Activated B cell treated with CpG ODN at 0.5 μM for 24 hours (primary cell): ENCODE data around the gene TPTE2. TPM values are rescaled to one million over a fixed set of nuclear protein-coding genes. Genes with fewer than 3 reads are reported as not detected.
"Not testable (repeated sequence)": the region's sequence is repeated elsewhere in the genome, so short reads cannot be mapped to it uniquely, and the experiment has no call there.

Source experiments
- ATAC-seq: fragments of 200-7000 bp; cut with Tn5 transposase; one replicate; pipeline ENCODE4 v1.10.0; 2021; ENCODE audit warnings: low read depth, mild to moderate bottlenecking, moderate library complexity
- CTCF ChIA-PET: fragments of 350-600 bp; sonication (Branson Sonifier 250); formaldehyde crosslinking; loops from one replicate; lab custom pipeline; 2021; ENCODE audit warnings: antibody characterized with exemption; lab: Charles Lee
- POLR2A ChIA-PET: fragments of 350-600 bp; sonication (Branson Sonifier 250); formaldehyde crosslinking; loops from one replicate; lab custom pipeline; 2021; ENCODE audit warnings: antibody characterized with exemption; lab: Charles Lee
- DNase-seq: peaks from one replicate; pipeline ENCODE4 v3.0.0; 2022
- H3K27ac Mint-ChIP-seq: one replicate; pipeline ENCODE4 v1.8.0; 2020; ENCODE audit warnings: mixed read lengths
- H3K27me3 Mint-ChIP-seq: one replicate; pipeline ENCODE4 v1.8.0; 2021; ENCODE audit warnings: mixed read lengths
- H3K36me3 Mint-ChIP-seq: one replicate; pipeline ENCODE4 v1.8.0; 2021; ENCODE audit warnings: low read depth, mixed read lengths
- H3K4me1 Mint-ChIP-seq: one replicate; pipeline ENCODE4 v1.8.0; 2021; ENCODE audit warnings: mixed read lengths
- H3K4me3 Mint-ChIP-seq: one replicate; pipeline ENCODE4 v1.8.0; 2020; ENCODE audit warnings: mild to moderate bottlenecking, mixed read lengths
- H3K9me3 Mint-ChIP-seq: one replicate; pipeline ENCODE4 v1.8.0; 2020; ENCODE audit warnings: mixed read lengths
- intact Hi-C: fragments of 100-400 bp; cut with micrococcal nuclease; formaldehyde crosslinking; loops from one replicate; pipeline ENCODE4 v1.15.1; 2024
- total RNA-seq: library from RNA; stranded (reverse); gene quantifications from 2 replicates; pipeline ENCODE4 v1.2.3, GENCODE V29; 2022
- TF ChIP-seq, protein P1 (sequence below): fragments of 200-600 bp; IDR thresholded peaks from one replicate; pipeline ENCODE4 v1.8.0; 2022; ENCODE audit warnings: antibody characterized with exemption, mild to moderate bottlenecking

Gene TPTE2
- total RNA-seq, 1 donor from 2014 or later, result not detected

DNA sequence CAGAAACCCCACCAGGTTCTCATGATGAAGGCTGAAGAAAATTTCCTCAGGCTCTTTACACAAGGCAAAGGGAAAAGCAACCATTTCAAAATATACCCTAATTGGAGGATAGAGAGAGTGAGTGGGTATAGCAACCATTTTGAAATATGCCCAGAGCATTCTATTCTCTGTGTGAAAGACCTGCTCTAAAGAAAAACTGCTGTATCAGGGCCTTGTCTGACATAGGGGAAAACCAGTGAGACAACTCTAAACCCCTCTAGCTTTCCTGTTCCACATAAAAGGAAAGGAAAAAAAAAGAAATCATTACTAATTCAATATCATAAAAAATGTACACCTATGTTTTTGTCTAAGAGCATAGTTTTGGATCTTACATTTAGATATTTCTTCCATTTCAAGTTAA lies 42.3 kb downstream of the TPTE2 start:
- Mint-ChIP-seq H3K36me3 (no peaks in the 10 kb centered on the region), H3K27me3 (no peaks in the 10 kb centered on the region), H3K4me1 (no peaks in the 10 kb centered on the region)

DNA sequence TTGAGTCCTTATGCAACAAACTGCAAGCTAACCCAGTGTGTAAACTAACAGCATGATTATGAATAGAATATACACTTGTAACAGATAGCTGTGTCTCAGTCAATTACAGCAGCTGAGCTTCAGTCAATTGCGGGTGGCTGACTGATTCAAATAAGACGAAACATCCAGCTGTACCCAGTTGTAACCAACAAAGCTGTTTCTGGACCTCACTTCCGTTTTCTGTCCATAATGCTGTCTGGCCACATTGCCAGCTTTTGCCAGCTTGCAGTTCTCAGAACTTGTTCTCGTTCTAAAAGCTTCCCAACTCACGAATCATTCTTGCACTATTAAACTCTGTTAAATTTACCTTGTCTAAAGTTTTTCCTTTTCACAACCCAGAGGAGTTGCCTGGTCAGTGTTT lies 53.7 kb downstream of the TPTE2 start:
- POLR2A ChIA-PET, H3K27me3 Mint-ChIP-seq, H3K4me1 Mint-ChIP-seq, ATAC-seq, DNase-seq, H3K27ac Mint-ChIP-seq, H3K9me3 Mint-ChIP-seq, H3K36me3 Mint-ChIP-seq, intact Hi-C loops, CTCF ChIA-PET, H3K4me3 Mint-ChIP-seq: not testable (repeated sequence)

More for the DNA sequence above, 42.3 kb downstream of the TPTE2 start:
- CTCF ChIA-PET, result no interaction called here
- no peak for ATAC-seq
- TF ChIP-seq, protein P1, sequence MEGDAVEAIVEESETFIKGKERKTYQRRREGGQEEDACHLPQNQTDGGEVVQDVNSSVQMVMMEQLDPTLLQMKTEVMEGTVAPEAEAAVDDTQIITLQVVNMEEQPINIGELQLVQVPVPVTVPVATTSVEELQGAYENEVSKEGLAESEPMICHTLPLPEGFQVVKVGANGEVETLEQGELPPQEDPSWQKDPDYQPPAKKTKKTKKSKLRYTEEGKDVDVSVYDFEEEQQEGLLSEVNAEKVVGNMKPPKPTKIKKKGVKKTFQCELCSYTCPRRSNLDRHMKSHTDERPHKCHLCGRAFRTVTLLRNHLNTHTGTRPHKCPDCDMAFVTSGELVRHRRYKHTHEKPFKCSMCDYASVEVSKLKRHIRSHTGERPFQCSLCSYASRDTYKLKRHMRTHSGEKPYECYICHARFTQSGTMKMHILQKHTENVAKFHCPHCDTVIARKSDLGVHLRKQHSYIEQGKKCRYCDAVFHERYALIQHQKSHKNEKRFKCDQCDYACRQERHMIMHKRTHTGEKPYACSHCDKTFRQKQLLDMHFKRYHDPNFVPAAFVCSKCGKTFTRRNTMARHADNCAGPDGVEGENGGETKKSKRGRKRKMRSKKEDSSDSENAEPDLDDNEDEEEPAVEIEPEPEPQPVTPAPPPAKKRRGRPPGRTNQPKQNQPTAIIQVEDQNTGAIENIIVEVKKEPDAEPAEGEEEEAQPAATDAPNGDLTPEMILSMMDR, result no peak
- DNase-seq, result no peak
- POLR2A ChIA-PET, result no interaction called here
- Mint-ChIP-seq H3K9me3 (no peaks in the 10 kb centered on the region), H3K4me3 (no peak overlapping the region), H3K27ac (no peak overlapping the region)
- intact Hi-C loops, result no loop called here

DNA sequence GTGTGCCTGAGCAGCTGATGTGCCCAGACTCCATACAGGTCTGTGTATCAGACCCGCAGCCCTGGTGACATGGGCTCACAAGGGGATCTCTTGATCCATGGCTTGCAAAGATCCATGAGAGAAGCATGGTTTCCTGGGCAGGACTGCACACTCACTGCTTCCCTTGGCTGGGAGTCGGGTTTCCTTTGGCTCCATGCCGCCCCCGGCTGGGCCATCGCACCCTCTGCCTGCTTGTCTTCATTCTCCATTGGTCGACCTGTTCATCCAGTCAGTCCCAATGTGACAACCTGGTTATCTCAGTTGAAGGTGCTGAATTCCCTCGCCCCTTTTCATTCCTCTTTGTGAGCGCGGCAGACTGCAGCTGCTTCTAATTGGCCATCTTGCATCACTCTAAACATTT lies 101.2 kb downstream of the TPTE2 start:
- H3K9me3 Mint-ChIP-seq, result peaks cover 19% of the 10 kb centered on the region
- CTCF ChIA-PET, H3K36me3 Mint-ChIP-seq, H3K27ac Mint-ChIP-seq, H3K4me3 Mint-ChIP-seq, ATAC-seq, H3K4me1 Mint-ChIP-seq, intact Hi-C loops, H3K27me3 Mint-ChIP-seq, POLR2A ChIA-PET, DNase-seq: not testable (repeated sequence)

DNA sequence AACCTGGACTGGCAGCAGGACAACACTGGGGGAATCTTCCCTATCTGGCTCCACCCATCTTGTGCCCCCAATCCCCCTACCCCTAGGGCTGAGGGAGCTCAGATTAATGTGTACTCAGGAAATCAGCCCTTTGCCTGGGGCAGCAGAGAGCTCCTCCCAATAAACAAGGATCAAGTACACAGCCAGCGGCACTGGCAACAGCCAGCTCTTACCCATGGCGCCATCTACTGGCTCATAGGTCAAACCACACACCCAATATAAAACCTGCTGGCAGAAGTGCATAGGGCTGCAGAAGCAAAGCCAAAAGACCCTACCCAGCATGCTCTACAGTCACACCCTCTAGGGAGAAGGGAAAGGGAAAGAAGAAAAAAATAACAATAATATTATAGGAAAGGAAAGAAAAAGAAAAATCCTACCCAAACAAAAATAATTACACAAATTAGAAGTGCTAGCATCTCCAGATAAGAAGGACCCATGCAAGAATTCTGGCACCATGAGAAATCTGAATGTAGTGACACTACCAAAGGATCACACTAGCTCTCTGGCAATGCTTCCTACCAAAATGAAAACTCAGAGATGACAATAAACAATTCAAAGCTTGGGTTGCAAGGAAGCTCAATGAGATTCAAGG lies 122.2 kb downstream of the TPTE2 start:
- ATAC-seq, H3K27ac Mint-ChIP-seq, H3K4me3 Mint-ChIP-seq, intact Hi-C loops, H3K9me3 Mint-ChIP-seq, POLR2A ChIA-PET, CTCF ChIA-PET, H3K27me3 Mint-ChIP-seq, H3K36me3 Mint-ChIP-seq, H3K4me1 Mint-ChIP-seq, DNase-seq: not testable (repeated sequence)

DNA sequence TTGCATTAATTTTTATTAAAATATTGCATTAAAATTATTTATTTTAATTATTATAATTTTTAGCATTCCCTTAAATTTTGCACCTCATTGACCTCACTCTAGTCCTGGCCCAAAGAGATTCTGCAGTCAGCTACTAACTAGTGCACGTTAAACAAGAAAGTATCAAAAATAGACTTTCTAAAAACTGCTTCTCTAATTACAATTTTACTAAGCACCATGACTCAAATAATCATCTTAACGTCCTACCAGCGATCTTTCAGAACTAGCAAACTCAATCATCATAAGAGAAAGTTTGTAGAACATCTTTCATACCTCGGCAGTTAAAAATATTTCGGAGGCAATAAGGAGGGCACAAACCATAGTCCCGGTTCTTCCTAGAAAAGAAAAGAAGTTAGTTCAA lies 123.6 kb downstream of the TPTE2 start:
- H3K27me3 Mint-ChIP-seq, DNase-seq, H3K36me3 Mint-ChIP-seq, H3K4me3 Mint-ChIP-seq, CTCF ChIA-PET, H3K4me1 Mint-ChIP-seq, H3K27ac Mint-ChIP-seq, H3K9me3 Mint-ChIP-seq, intact Hi-C loops, POLR2A ChIA-PET, ATAC-seq: not testable (repeated sequence)

DNA sequence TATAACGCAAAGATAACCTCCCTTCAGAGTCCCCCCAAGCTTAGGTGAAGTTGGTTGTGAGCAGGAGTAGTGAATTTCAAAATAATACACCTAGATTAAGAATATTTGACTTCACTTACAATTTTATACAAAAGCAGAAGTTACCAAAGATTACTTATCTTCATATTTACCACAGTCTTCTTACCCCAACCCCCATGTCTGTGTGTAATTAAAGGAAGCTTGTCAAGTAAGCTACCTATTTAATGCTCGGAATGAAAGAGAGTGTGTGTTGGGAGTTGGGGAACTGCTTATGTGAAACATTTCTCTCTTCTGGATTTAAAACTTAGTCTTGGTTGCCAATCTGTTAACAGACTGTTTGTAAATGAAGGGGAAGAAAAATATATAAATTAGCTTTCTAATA lies 139.1 kb downstream of the TPTE2 start:
- H3K4me3 Mint-ChIP-seq, DNase-seq, POLR2A ChIA-PET, ATAC-seq, H3K4me1 Mint-ChIP-seq, H3K9me3 Mint-ChIP-seq, intact Hi-C loops, H3K36me3 Mint-ChIP-seq, H3K27me3 Mint-ChIP-seq, H3K27ac Mint-ChIP-seq, CTCF ChIA-PET: not testable (repeated sequence)

DNA sequence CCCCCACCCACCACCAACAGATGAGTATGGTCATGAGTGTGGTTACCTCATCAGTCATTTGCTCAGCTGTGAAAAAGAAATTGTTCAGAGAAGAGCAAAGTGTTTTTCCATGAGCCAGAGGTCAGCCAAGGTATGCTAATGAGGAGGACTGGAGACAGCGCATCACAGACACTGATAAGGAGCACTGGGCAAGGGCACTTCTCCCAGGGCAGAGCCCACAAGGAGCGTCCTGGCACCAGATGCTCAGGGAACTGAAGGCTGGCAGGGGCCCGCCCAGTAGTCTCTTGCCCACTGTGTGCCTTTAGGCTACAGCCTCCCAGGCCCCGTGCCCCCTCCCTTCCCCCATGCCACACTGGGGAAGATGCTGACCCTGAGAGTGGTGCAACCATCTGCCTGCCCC lies 148.8 kb downstream of the TPTE2 start:
- H3K4me1 Mint-ChIP-seq, ATAC-seq, H3K36me3 Mint-ChIP-seq, CTCF ChIA-PET, DNase-seq, H3K4me3 Mint-ChIP-seq, H3K27me3 Mint-ChIP-seq, H3K27ac Mint-ChIP-seq, intact Hi-C loops, POLR2A ChIA-PET: not testable (repeated sequence)
- peaks cover 17% of the 10 kb centered on the region for H3K9me3 Mint-ChIP-seq

DNA sequence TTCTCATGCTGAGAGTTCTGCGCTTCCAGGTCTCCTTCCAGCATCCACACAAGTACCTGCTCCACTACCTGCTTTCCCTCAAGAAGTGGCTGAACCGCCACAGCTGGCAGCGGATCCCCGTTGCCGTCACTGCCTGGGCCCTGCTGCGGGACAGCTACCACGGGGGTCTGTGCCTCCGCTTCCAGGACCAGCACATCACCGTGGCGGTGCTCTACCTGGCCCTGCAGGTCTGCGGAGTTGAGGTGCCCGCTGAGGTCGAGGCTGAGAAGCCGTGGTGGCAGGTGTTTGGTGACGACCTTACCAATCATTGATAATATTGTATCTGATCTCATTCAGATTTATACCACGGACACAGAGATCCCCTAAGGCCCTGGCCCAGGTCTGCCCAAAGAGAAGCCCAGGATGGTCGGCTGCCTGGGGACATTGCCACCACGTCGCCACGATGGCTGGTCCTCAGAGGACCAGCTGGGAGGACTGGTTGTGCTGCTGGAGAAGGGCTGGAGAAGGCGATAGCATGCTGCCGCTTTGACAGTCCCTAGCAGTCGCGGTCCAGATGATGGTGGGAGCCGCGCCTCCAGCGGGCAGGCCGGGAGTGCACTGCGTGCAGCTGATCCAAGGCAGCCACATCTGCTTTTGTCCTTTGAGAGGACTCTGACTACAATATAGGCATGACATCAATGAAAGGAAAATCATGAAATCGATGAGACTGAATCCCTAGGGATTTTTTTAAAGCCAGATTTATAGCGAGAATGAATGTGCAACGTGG lies 178.4 kb downstream of the TPTE2 start:
- H3K27ac Mint-ChIP-seq, CTCF ChIA-PET, H3K36me3 Mint-ChIP-seq, POLR2A ChIA-PET, H3K4me3 Mint-ChIP-seq, intact Hi-C loops, H3K4me1 Mint-ChIP-seq, DNase-seq, H3K9me3 Mint-ChIP-seq, H3K27me3 Mint-ChIP-seq, ATAC-seq: not testable (repeated sequence)
